Suprapubic skin (tissue), 4 donors: ENCODE measurements around the gene PDE4D.

ENCODE experiments used
- EP300 ChIP-seq: sonication (generic); formaldehyde crosslinking; IDR thresholded peaks from one replicate; pipeline ENCODE4 v1.6.1; 2017; ENCODE audit warnings: antibody characterized with exemption
- POLR2A ChIP-seq, 2 donors: fragments of 450-650 bp; IDR thresholded peaks; one replicate each; pipeline ENCODE4 v1.6.1; 2017; ENCODE audit warnings: antibody characterized with exemption in 2 of 2, mild to moderate bottlenecking in 2 of 2, moderate library complexity in 2 of 2
- POLR2AphosphoS5 ChIP-seq, 3 donors: sonication (generic); formaldehyde crosslinking; IDR thresholded peaks; one replicate each; pipeline ENCODE4 v1.6.1; 2017; ENCODE audit warnings: antibody characterized with exemption in 3 of 3
- TF ChIP-seq, protein P1 (sequence below), 2 donors: fragments of 200-600 bp in 1 of 2; fragments of 450-650 bp in 1 of 2; sonication (generic) in 1 of 2; IDR thresholded peaks; one replicate each; pipeline ENCODE4 v1.5.1; 2016 to 2019; ENCODE audit warnings: antibody characterized with exemption in 2 of 2, mild to moderate bottlenecking in 1 of 2, moderate library complexity in 1 of 2

- TF ChIP-seq POLR2A (IDR thresholded peaks at IDR 0.05) (no peak), POLR2AphosphoS5 (IDR thresholded peaks at IDR 0.05) (no peak), EP300 (no peak)
- TF ChIP-seq, protein P1, sequence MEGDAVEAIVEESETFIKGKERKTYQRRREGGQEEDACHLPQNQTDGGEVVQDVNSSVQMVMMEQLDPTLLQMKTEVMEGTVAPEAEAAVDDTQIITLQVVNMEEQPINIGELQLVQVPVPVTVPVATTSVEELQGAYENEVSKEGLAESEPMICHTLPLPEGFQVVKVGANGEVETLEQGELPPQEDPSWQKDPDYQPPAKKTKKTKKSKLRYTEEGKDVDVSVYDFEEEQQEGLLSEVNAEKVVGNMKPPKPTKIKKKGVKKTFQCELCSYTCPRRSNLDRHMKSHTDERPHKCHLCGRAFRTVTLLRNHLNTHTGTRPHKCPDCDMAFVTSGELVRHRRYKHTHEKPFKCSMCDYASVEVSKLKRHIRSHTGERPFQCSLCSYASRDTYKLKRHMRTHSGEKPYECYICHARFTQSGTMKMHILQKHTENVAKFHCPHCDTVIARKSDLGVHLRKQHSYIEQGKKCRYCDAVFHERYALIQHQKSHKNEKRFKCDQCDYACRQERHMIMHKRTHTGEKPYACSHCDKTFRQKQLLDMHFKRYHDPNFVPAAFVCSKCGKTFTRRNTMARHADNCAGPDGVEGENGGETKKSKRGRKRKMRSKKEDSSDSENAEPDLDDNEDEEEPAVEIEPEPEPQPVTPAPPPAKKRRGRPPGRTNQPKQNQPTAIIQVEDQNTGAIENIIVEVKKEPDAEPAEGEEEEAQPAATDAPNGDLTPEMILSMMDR (IDR thresholded peaks at IDR 0.05): no peak
These were observed 345.8 kb downstream of the PDE4D start for GRCh38 chr5:59547731-59548130.
